ENCODE data around the gene MYCBP.
"Not testable (repeated sequence)": the region's sequence is repeated elsewhere in the genome, so short reads cannot be mapped to it uniquely, and the experiment has no call there.

The MYCBP gene

GRCh38 chr1:38865112-38865715, 7.9 kb downstream of the MYCBP start:
- DNase-seq, result no peak

GRCh38 chr1:38860454-38860795, 12.7 kb downstream of the MYCBP start:
- no peak for DNase-seq

- peak; percentile 95 for DNase-seq
These were observed 13.3 kb downstream of the MYCBP start, which contains the start of gene RRAGC for GRCh38 chr1:38859561-38860453. Gene RRAGC, minus strand, starts transcription at chr1:38859772. Its CDS starts 126 bp downstream, at chr1:38859646.

GRCh38 chr1:38858833-38859560, 14.2 kb downstream of the MYCBP start:
- peak; percentile 18 for DNase-seq

GRCh38 chr1:38852780-38853179, 20.4 kb downstream of the MYCBP start:
- DNase-seq, result no peak

GRCh38 chr1:38848071-38848470, 25.1 kb downstream of the MYCBP start:
- peak; percentile 31 for DNase-seq

GRCh38 chr1:38846210-38846609, 26.9 kb downstream of the MYCBP start:
- no peak for DNase-seq

- not testable (repeated sequence) for DNase-seq
These were observed 28.1 kb downstream of the MYCBP start for GRCh38 chr1:38845088-38845487.

- DNase-seq, result no peak
These were observed 32.9 kb downstream of the MYCBP start for GRCh38 chr1:38840281-38840680.

GRCh38 chr1:38839363-38839762, 33.8 kb downstream of the MYCBP start:
- DNase-seq, result no peak

GRCh38 chr1:38836316-38836715, 36.8 kb downstream of the MYCBP start:
- not testable (repeated sequence) for DNase-seq

- DNase-seq, result peak; percentile 78
These were observed 38.0 kb downstream of the MYCBP start for GRCh38 chr1:38834937-38835827.

- peak; percentile 41 for DNase-seq
These were observed 38.8 kb downstream of the MYCBP start for GRCh38 chr1:38834221-38834782.

GRCh38 chr1:38833146-38833545, 40.0 kb downstream of the MYCBP start:
- DNase-seq, result no peak

GRCh38 chr1:38832370-38832734, 40.8 kb downstream of the MYCBP start:
- DNase-seq, result no peak

- DNase-seq, result no peak
These were observed 41.3 kb downstream of the MYCBP start for GRCh38 chr1:38831731-38832369.

GRCh38 chr1:38829368-38829767, 43.8 kb downstream of the MYCBP start:
- no peak for DNase-seq

GRCh38 chr1:38827318-38827717, 45.8 kb downstream of the MYCBP start:
- DNase-seq, result no peak

- DNase-seq, result no peak
These were observed 46.3 kb downstream of the MYCBP start for GRCh38 chr1:38826886-38827285.

- no peak for DNase-seq
These were observed 46.9 kb downstream of the MYCBP start for GRCh38 chr1:38826262-38826661.

- no peak for DNase-seq
These were observed 52.3 kb downstream of the MYCBP start for GRCh38 chr1:38820860-38821259.

GRCh38 chr1:38819516-38819915, 53.6 kb downstream of the MYCBP start:
- DNase-seq, result no peak

All from GDM1 (cell line).